PC-9 (cell line): ENCODE results near the gene IL2RG. TPM values are rescaled to one million over a fixed set of nuclear protein-coding genes. Genes with fewer than 3 reads are reported as not detected.

Experiments used
- BruUV-seq: library from RNA; stranded (reverse); fragments of 400-500 nt; replicated peaks from 2 replicates; lab custom pipeline; 2021; lab: Mats Ljungman, UMichigan
- CTCF ChIA-PET: fragments of 300-600 bp; sonication (Branson Sonifier 250); formaldehyde crosslinking; loops from one replicate; lab custom pipeline; 2022; ENCODE audit warnings: antibody characterized with exemption; lab: Charles Lee
- POLR2A ChIA-PET: fragments of 300-600 bp; sonication (Branson Sonifier 250); formaldehyde crosslinking; loops from one replicate; lab custom pipeline; 2022; ENCODE audit warnings: antibody characterized with exemption; ENCODE audit not compliant: unreplicated experiment; lab: Charles Lee
- DNase-seq, 2 experiments: peaks; one replicate each; pipeline versions ENCODE4 v3.0.0 to v3.0.0-alpha.2; 2015 to 2022; ENCODE audit warnings: mixed read lengths in 1 of 2
- H2AFZ ChIP-seq: fragments of 200-600 bp; sonication (generic); 2 replicates; pipeline ENCODE4 v1.8.1; 2017; ENCODE audit warnings: antibody characterized with exemption
- H3F3A ChIP-seq: fragments of 200-600 bp; sonication (generic); 2 replicates; pipeline ENCODE4 v1.8.1; 2017; ENCODE audit warnings: antibody characterized with exemption, mild to moderate bottlenecking, low read depth; ENCODE audit not compliant: insufficient read depth
- H3K27ac ChIP-seq: fragments of 200-600 bp; sonication (generic); 2 replicates; pipeline ENCODE4 v1.6.1; 2016; ENCODE audit warnings: mixed run types
- H3K27me3 ChIP-seq: fragments of 200-600 bp; sonication (generic); 2 replicates; pipeline ENCODE4 v1.6.1; 2016; ENCODE audit warnings: low read depth, mixed run types; ENCODE audit not compliant: insufficient read depth
- H3K36me3 ChIP-seq: fragments of 200-600 bp; sonication (generic); 2 replicates; pipeline ENCODE4 v1.6.1; 2016; ENCODE audit warnings: low read depth, mixed run types
- H3K4me1 ChIP-seq: fragments of 200-600 bp; sonication (generic); replicated peaks from 2 replicates; pipeline ENCODE4 v1.6.1; 2016; ENCODE audit warnings: mixed run types; ENCODE audit not compliant: insufficient read depth
- H3K4me2 ChIP-seq: fragments of 200-600 bp; sonication (generic); 2 replicates; pipeline ENCODE4 v1.6.1; 2017; ENCODE audit warnings: mixed run types
- H3K4me3 ChIP-seq: fragments of 200-600 bp; sonication (generic); 2 replicates; pipeline ENCODE4 v1.6.1; 2016; ENCODE audit warnings: mixed run types
- H3K79me2 ChIP-seq: fragments of 200-600 bp; sonication (generic); 2 replicates; pipeline ENCODE4 v1.6.1; 2017; ENCODE audit warnings: low read depth, mixed run types
- H3K9me2 ChIP-seq: fragments of 200-600 bp; sonication (generic); 2 replicates; pipeline ENCODE4 v1.8.1; 2017; ENCODE audit warnings: mild to moderate bottlenecking; ENCODE audit not compliant: insufficient read depth
- H3K9me3 ChIP-seq: fragments of 200-600 bp; sonication (generic); 2 replicates; pipeline ENCODE4 v1.8.1; 2016; ENCODE audit warnings: low read depth; ENCODE audit not compliant: insufficient read depth
- H4K20me1 ChIP-seq: fragments of 200-600 bp; sonication (generic); 2 replicates; pipeline ENCODE4 v1.8.1; 2017; ENCODE audit not compliant: insufficient read depth
- EZH2 ChIP-seq: fragments of 200-600 bp; sonication (generic); IDR thresholded peaks from 2 replicates; pipeline ENCODE4 v1.8.0; 2017; ENCODE audit warnings: antibody characterized with exemption, low read depth
- intact Hi-C: fragments of 100-400 bp; cut with micrococcal nuclease; formaldehyde crosslinking; loops from one replicate; pipeline ENCODE4 v1.10.0; 2022; ENCODE audit not compliant: unreplicated experiment
- total RNA-seq: library from RNA; stranded (reverse); gene quantifications from 2 replicates; pipeline ENCODE4 v1.2.3, GENCODE V29; 2021
- TF ChIP-seq, protein P1 (sequence below): fragments of 200-600 bp; sonication (generic); conservative IDR thresholded peaks from 2 replicates; pipeline ENCODE4 v1.6.1; 2017; ENCODE audit warnings: mixed run types, antibody characterized with exemption, mild to moderate bottlenecking, moderate library complexity

The IL2RG gene
- total RNA-seq, 1 experiment from 2014 or later: not detected

DNA sequence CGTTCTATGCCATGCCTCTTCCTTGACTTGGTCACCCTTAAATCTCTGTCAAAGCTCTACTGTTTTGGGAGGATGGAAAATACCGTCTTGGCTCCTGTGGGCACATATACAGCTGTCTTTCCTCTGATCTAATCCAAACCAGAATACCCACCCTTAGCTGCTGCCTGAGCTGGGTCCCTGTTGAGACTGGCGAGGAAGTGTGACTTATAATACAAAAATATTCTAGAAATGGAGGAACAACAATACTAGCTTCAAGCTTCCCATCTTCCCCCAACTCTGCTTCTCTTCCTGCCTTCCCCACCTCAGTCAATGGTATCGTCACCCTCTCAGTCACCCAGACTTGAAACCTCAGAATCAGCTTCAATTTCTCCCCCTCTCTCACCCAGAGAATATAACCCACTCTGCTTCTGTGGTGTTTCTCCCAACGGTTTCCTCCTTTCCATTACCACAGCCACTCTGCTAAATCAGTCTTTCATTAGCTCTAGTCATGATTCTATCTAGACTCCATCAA lies 599 bp upstream of the IL2RG start:
- ChIA-PET POLR2A (no interaction called here), CTCF (no interaction called here)
- BruUV-seq: no TSS peak
- intact Hi-C loops: no loop called here
- no peak overlapping the region for H2AFZ ChIP-seq
- TF ChIP-seq, protein P1, sequence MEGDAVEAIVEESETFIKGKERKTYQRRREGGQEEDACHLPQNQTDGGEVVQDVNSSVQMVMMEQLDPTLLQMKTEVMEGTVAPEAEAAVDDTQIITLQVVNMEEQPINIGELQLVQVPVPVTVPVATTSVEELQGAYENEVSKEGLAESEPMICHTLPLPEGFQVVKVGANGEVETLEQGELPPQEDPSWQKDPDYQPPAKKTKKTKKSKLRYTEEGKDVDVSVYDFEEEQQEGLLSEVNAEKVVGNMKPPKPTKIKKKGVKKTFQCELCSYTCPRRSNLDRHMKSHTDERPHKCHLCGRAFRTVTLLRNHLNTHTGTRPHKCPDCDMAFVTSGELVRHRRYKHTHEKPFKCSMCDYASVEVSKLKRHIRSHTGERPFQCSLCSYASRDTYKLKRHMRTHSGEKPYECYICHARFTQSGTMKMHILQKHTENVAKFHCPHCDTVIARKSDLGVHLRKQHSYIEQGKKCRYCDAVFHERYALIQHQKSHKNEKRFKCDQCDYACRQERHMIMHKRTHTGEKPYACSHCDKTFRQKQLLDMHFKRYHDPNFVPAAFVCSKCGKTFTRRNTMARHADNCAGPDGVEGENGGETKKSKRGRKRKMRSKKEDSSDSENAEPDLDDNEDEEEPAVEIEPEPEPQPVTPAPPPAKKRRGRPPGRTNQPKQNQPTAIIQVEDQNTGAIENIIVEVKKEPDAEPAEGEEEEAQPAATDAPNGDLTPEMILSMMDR: no peak
- no peak overlapping the region for H3K4me2 ChIP-seq
- H3K4me3 ChIP-seq: no peak overlapping the region
- no peaks in the 10 kb centered on the region for H4K20me1 ChIP-seq
- H3K9me3 ChIP-seq: no peaks in the 10 kb centered on the region
- H3K9me2 ChIP-seq: no peaks in the 10 kb centered on the region
- H3K4me1 ChIP-seq: no peaks in the 10 kb centered on the region
- H3K27ac ChIP-seq: no peak overlapping the region
- no peak for DNase-seq
- no peaks in the 10 kb centered on the region for H3K79me2 ChIP-seq
- H3K27me3 ChIP-seq: no peaks in the 10 kb centered on the region
- H3K36me3 ChIP-seq: no peaks in the 10 kb centered on the region
- H3F3A ChIP-seq: no peaks in the 10 kb centered on the region

DNA sequence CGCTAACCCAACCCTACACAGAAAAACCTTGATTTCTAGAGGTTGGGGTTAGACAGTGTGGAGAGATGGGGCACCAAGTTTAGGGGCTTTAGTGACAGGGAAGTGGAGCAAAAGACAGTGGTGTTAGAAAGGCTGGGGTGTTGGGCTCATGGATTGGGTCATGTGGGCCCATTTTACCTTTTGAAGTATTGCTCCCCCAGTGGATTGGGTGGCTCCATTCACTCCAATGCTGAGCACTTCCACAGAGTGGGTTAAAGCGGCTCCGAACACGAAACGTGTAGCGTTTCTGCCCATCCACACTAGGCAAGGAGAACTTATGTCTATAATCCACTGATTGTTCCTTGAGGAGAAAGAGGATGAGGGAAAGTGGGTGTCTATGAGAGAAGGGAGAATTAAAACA lies 2.3 kb downstream of the IL2RG start:
- H3K4me2 ChIP-seq: no peak overlapping the region
- ChIA-PET POLR2A (no interaction called here), CTCF (no interaction called here)
- no peak for DNase-seq
- no peaks in the 10 kb centered on the region for H3K9me2 ChIP-seq
- TF ChIP-seq EZH2: no peak
- TF ChIP-seq, protein P1: no peak
- no peak overlapping the region for H3K27ac ChIP-seq
- H3K79me2 ChIP-seq: no peaks in the 10 kb centered on the region
- BruUV-seq: no TSS peak
- H3K27me3 ChIP-seq: no peaks in the 10 kb centered on the region
- intact Hi-C loops: no loop called here
- H2AFZ ChIP-seq: no peak overlapping the region
- H3K4me3 ChIP-seq: no peak overlapping the region
- H3K4me1 ChIP-seq: no peaks in the 10 kb centered on the region
- H4K20me1 ChIP-seq: no peaks in the 10 kb centered on the region
- H3K9me3 ChIP-seq: no peaks in the 10 kb centered on the region
- H3F3A ChIP-seq: no peaks in the 10 kb centered on the region
- H3K36me3 ChIP-seq: no peaks in the 10 kb centered on the region

DNA sequence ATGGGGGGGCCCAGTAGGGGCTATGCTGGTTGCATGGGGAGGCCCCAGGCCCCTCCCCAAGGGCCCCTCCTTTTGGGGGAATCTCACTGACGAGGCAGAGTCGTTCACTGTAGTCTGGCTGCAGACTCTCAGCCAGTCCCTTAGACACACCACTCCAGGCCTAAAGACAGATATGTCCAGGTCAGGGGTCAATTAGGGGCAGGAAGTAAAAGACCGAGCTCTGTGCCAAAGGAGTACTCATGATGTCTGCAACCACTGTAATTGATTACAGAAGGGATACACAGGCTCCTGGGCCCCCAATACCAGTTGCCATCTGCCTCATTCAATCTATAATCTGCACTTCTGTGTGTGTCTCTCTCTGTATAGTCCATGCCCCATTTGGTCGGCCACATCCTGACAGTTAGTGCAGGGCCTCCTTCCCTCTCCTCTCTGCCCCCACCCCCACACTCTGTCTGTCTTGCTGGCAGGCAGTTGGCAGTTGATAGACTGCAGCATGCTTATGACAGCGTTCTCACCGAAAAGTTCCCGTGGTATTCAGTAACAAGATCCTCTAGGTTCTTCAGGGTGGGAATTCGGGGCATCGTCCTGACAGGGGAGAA lies 3.5 kb downstream of the IL2RG start:
- no peaks in the 10 kb centered on the region for H3K9me2 ChIP-seq
- no TSS peak for BruUV-seq
- H2AFZ ChIP-seq: no peak overlapping the region
- TF ChIP-seq, protein P1: no peak
- TF ChIP-seq EZH2: no peak
- no peak overlapping the region for H3K27ac ChIP-seq
- no peak for DNase-seq
- no peaks in the 10 kb centered on the region for H3K36me3 ChIP-seq
- no peak overlapping the region for H3K4me2 ChIP-seq
- no peaks in the 10 kb centered on the region for H4K20me1 ChIP-seq
- H3F3A ChIP-seq: no peaks in the 10 kb centered on the region
- H3K27me3 ChIP-seq: no peaks in the 10 kb centered on the region
- intact Hi-C loops: no loop called here
- ChIA-PET POLR2A (no interaction called here), CTCF (no interaction called here)
- H3K79me2 ChIP-seq: no peaks in the 10 kb centered on the region
- H3K4me1 ChIP-seq: no peaks in the 10 kb centered on the region
- no peak overlapping the region for H3K4me3 ChIP-seq
- no peaks in the 10 kb centered on the region for H3K9me3 ChIP-seq
